Neural cell (in vitro differentiated cells): Measurements from ENCODE around the gene PRDM2. TPM values are rescaled to one million over a fixed set of nuclear protein-coding genes. Genes with fewer than 3 reads are reported as not detected.

Experiments
- H2AFZ ChIP-seq: fragments of 200-600, 300-800 bp; sonication (generic), shearing (Covaris generic); 2 replicates; pipeline ENCODE4 v1.6.0; 2014; ENCODE audit warnings: low read depth, mild to moderate bottlenecking, antibody characterized with exemption, low read length, moderate library complexity
- H3F3A ChIP-seq: fragments of 200-600 bp; shearing (Covaris generic); 2 replicates; pipeline ENCODE4 v1.6.1; 2016; ENCODE audit warnings: mild to moderate bottlenecking, moderate library complexity, mixed read lengths, antibody characterized with exemption, low read length; ENCODE audit not compliant: insufficient read depth, poor library complexity, severe bottlenecking
- H3K27ac ChIP-seq: fragments of 200-600, 300-800 bp; sonication (generic), shearing (Covaris generic); 2 replicates; pipeline ENCODE4 v1.5.1; 2014; ENCODE audit warnings: mild to moderate bottlenecking, low read length, moderate library complexity
- H3K27me3 ChIP-seq: fragments of 300-800, 200-600 bp; sonication (generic), shearing (Covaris generic); 2 replicates; pipeline ENCODE4 v1.6.0; 2014; ENCODE audit warnings: mild to moderate bottlenecking, low read depth, low read length, moderate library complexity; ENCODE audit not compliant: insufficient read depth
- H3K36me3 ChIP-seq: fragments of 300-800, 200-600 bp; sonication (generic), shearing (Covaris generic); 2 replicates; pipeline ENCODE4 v1.5.1; 2014; ENCODE audit warnings: mild to moderate bottlenecking, antibody characterized with exemption, low read length, moderate library complexity; ENCODE audit not compliant: insufficient read depth
- H3K4me2 ChIP-seq: fragments of 300-800, 200-600 bp; sonication (generic), shearing (Covaris generic); 2 replicates; pipeline ENCODE4 v1.6.0; 2014; ENCODE audit warnings: mild to moderate bottlenecking, low read length
- H3K4me3 ChIP-seq: fragments of 300-800, 200-600 bp; sonication (generic), shearing (Covaris generic); 2 replicates; pipeline ENCODE4 v1.5.1; 2014; ENCODE audit warnings: mild to moderate bottlenecking, low read length, moderate library complexity
- H3K79me2 ChIP-seq: fragments of 200-600 bp; shearing (Covaris generic); replicated peaks from 2 replicates; pipeline ENCODE4 v1.6.0; 2014; ENCODE audit warnings: mild to moderate bottlenecking, low read length, moderate library complexity; ENCODE audit not compliant: insufficient read depth
- H3K9ac ChIP-seq: fragments of 300-800, 200-600 bp; sonication (generic), shearing (Covaris generic); 2 replicates; pipeline ENCODE4 v1.6.1; 2016; ENCODE audit warnings: mild to moderate bottlenecking, low read length, mixed read lengths
- H3K9me2 ChIP-seq: fragments of 200-600 bp; shearing (Covaris generic); 2 replicates; pipeline ENCODE4 v1.6.1; 2016; ENCODE audit warnings: mild to moderate bottlenecking, low read length, mixed read lengths; ENCODE audit not compliant: insufficient read depth
- H3K9me3 ChIP-seq: fragments of 200-600, 300-800 bp; sonication (generic), shearing (Covaris generic); 2 replicates; pipeline ENCODE4 v1.6.1; 2016; ENCODE audit warnings: mild to moderate bottlenecking, mixed run types, low read length, moderate library complexity, mixed read lengths
- H4K20me1 ChIP-seq: fragments of 200-600 bp; shearing (Covaris generic); 2 replicates; pipeline ENCODE4 v1.6.1; 2016; ENCODE audit warnings: mild to moderate bottlenecking, mixed run types; ENCODE audit not compliant: insufficient read depth
- EP300 ChIP-seq: fragments of 450-650 bp; conservative IDR thresholded peaks from 2 replicates; pipeline ENCODE4 v1.6.1; 2014; ENCODE audit warnings: antibody characterized with exemption, mild to moderate bottlenecking, moderate library complexity; ENCODE audit not compliant: poor library complexity, severe bottlenecking
- EZH2 ChIP-seq: fragments of 200-600, 300-800 bp; shearing (Covaris generic), sonication (generic); IDR thresholded peaks from 2 replicates; pipeline ENCODE4 v1.6.1; 2014; ENCODE audit warnings: antibody characterized with exemption, low read length, borderline replicate concordance, mild to moderate bottlenecking; ENCODE audit not compliant: insufficient read depth, poor library complexity, severe bottlenecking
- MXI1 ChIP-seq: fragments of 450-650 bp; conservative IDR thresholded peaks from 2 replicates; pipeline ENCODE4 v1.6.1; 2014; ENCODE audit warnings: antibody characterized with exemption, mild to moderate bottlenecking; ENCODE audit not compliant: poor library complexity, severe bottlenecking
- POLR2AphosphoS5 ChIP-seq: IDR thresholded peaks from 2 replicates; pipeline ENCODE4 v1.6.1; 2012
- RAD21 ChIP-seq: fragments of 450-650 bp; conservative IDR thresholded peaks from 2 replicates; pipeline ENCODE4 v1.6.1; 2014; ENCODE audit warnings: antibody characterized with exemption, mild to moderate bottlenecking, moderate library complexity
- SMC3 ChIP-seq: fragments of 450-650 bp; conservative IDR thresholded peaks from 2 replicates; pipeline ENCODE4 v1.6.1; 2014; ENCODE audit warnings: antibody characterized with exemption, mild to moderate bottlenecking, moderate library complexity; ENCODE audit not compliant: poor library complexity
- TAF1 ChIP-seq: IDR thresholded peaks from 2 replicates; pipeline ENCODE4 v1.6.1; 2012; ENCODE audit warnings: low read depth
- polyA plus RNA-seq: library from polyadenylated mRNA; depleted of rRNA; stranded (reverse); fragments of >200 nt; gene quantifications from 2 replicates; pipeline ENCODE4 v1.2.3, GENCODE V29; 2014
- TF ChIP-seq, protein P1 (sequence below): fragments of 450-650 bp; IDR thresholded peaks from 2 replicates; pipeline ENCODE4 v1.5.1; 2014; ENCODE audit warnings: antibody characterized with exemption, mild to moderate bottlenecking, moderate library complexity; ENCODE audit not compliant: poor library complexity, severe bottlenecking
- TF ChIP-seq, protein P2 (sequence below): IDR thresholded peaks from 2 replicates; pipeline ENCODE4 v1.6.1; 2012; ENCODE audit warnings: borderline replicate concordance

Gene PRDM2
- polyA plus RNA-seq, 1 donor from 2014 or later, result 10.7 TPM

DNA sequence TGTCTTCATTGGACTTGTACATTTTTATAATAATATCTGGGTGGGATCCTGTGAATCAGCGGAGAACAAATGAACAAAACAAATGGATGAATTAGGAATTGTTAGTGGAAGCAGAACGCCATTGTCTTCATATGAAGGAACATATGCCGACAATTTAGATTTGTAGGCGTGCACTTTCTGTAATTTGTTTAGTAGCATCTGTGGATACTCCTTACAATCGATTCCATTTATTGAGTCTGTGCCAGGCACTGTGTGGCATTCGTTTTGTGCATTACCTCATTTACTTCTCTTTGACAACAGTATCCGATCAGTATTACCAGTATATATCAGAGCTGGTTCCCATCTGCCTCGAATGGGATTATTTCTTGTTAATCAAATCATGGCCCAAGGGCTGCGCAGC, 61.9 kb downstream of the PRDM2 start:
- Histone ChIP-seq H4K20me1 (peaks cover 15% of the 10 kb centered on the region), H3F3A (no peaks in the 10 kb centered on the region), H3K4me3 (no peak overlapping the region), H3K79me2 (peaks cover 80% of the 10 kb centered on the region), H3K36me3 (no peaks in the 10 kb centered on the region), H3K9me3 (no peaks in the 10 kb centered on the region), H3K4me2 (no peak overlapping the region), H3K9ac (no peak overlapping the region), H3K9me2 (no peaks in the 10 kb centered on the region), H3K27me3 (no peaks in the 10 kb centered on the region), H2AFZ (no peak overlapping the region), H3K27ac (no peak overlapping the region)
- TF ChIP-seq MXI1 (no peak), SMC3 (no peak), EP300 (no peak), RAD21 (no peak), EZH2 (no peak), TAF1 (no peak), POLR2AphosphoS5 (no peak)
- TF ChIP-seq, protein P1, sequence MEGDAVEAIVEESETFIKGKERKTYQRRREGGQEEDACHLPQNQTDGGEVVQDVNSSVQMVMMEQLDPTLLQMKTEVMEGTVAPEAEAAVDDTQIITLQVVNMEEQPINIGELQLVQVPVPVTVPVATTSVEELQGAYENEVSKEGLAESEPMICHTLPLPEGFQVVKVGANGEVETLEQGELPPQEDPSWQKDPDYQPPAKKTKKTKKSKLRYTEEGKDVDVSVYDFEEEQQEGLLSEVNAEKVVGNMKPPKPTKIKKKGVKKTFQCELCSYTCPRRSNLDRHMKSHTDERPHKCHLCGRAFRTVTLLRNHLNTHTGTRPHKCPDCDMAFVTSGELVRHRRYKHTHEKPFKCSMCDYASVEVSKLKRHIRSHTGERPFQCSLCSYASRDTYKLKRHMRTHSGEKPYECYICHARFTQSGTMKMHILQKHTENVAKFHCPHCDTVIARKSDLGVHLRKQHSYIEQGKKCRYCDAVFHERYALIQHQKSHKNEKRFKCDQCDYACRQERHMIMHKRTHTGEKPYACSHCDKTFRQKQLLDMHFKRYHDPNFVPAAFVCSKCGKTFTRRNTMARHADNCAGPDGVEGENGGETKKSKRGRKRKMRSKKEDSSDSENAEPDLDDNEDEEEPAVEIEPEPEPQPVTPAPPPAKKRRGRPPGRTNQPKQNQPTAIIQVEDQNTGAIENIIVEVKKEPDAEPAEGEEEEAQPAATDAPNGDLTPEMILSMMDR, result no peak
- TF ChIP-seq, protein P2, sequence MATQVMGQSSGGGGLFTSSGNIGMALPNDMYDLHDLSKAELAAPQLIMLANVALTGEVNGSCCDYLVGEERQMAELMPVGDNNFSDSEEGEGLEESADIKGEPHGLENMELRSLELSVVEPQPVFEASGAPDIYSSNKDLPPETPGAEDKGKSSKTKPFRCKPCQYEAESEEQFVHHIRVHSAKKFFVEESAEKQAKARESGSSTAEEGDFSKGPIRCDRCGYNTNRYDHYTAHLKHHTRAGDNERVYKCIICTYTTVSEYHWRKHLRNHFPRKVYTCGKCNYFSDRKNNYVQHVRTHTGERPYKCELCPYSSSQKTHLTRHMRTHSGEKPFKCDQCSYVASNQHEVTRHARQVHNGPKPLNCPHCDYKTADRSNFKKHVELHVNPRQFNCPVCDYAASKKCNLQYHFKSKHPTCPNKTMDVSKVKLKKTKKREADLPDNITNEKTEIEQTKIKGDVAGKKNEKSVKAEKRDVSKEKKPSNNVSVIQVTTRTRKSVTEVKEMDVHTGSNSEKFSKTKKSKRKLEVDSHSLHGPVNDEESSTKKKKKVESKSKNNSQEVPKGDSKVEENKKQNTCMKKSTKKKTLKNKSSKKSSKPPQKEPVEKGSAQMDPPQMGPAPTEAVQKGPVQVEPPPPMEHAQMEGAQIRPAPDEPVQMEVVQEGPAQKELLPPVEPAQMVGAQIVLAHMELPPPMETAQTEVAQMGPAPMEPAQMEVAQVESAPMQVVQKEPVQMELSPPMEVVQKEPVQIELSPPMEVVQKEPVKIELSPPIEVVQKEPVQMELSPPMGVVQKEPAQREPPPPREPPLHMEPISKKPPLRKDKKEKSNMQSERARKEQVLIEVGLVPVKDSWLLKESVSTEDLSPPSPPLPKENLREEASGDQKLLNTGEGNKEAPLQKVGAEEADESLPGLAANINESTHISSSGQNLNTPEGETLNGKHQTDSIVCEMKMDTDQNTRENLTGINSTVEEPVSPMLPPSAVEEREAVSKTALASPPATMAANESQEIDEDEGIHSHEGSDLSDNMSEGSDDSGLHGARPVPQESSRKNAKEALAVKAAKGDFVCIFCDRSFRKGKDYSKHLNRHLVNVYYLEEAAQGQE, result no peak

DNA sequence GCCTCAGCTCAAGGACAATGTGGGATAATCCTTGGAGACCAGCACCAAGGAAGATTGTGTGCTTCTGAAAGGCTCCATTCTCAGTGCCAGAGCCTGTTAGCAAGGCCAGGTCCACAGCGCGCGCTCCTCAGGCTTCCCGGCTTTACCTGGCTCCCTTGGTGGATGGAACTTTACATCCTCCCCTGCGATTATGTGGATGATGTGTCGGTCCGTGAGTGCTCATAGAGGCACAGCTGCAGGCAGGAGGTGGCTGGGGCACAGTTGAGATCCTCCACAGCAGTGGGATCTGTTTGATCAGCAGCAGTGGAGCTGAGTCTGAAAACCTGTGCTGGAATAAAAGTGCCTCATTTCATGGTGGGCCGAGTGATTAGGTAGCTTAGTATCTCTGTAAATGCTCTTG, 62.7 kb downstream of the PRDM2 start:
- H3K27ac ChIP-seq, result no peak overlapping the region
- peaks cover 78% of the 10 kb centered on the region for H3K79me2 ChIP-seq
- no peaks in the 10 kb centered on the region for H3F3A ChIP-seq
- H3K9ac ChIP-seq, result no peak overlapping the region
- TF ChIP-seq EZH2, result no peak
- no peak for TF ChIP-seq EP300
- no peak for TF ChIP-seq SMC3
- TF ChIP-seq POLR2AphosphoS5, result no peak
- TF ChIP-seq, protein P1, result no peak
- no peak for TF ChIP-seq TAF1
- TF ChIP-seq MXI1, result no peak
- TF ChIP-seq, protein P2, result no peak
- TF ChIP-seq RAD21, result no peak
- no peaks in the 10 kb centered on the region for H3K27me3 ChIP-seq
- no peaks in the 10 kb centered on the region for H3K36me3 ChIP-seq
- no peaks in the 10 kb centered on the region for H3K9me3 ChIP-seq
- no peaks in the 10 kb centered on the region for H3K9me2 ChIP-seq
- no peak overlapping the region for H3K4me3 ChIP-seq
- H4K20me1 ChIP-seq, result peaks cover 13% of the 10 kb centered on the region
- H3K4me2 ChIP-seq, result no peak overlapping the region
- no peak overlapping the region for H2AFZ ChIP-seq
